K562 (cell line): ENCODE measurements around the gene PPP1R13L. TPM values are rescaled to one million over a fixed set of nuclear protein-coding genes. Genes with fewer than 3 reads are reported as not detected.

Experiments
- ASH1L ChIP-seq: fragments of 450-650 bp; IDR thresholded peaks from 2 replicates; pipeline ENCODE4 v1.6.1; 2018; ENCODE audit warnings: borderline replicate concordance, mild to moderate bottlenecking, low read depth; ENCODE audit not compliant: partially characterized antibody
- ATF7 ChIP-seq: fragments of 450-650 bp; IDR thresholded peaks from 2 replicates; pipeline ENCODE4 v1.7.1; 2014; ENCODE audit warnings: mild to moderate bottlenecking, moderate library complexity
- BRF2 ChIP-seq: IDR thresholded peaks from 3 replicates; pipeline ENCODE4 v1.6.1; 2011; ENCODE audit warnings: borderline replicate concordance, mild to moderate bottlenecking; ENCODE audit not compliant: insufficient read length, insufficient read depth
- CBFB ChIP-seq: sonication (generic); formaldehyde crosslinking; IDR thresholded peaks from 2 replicates; pipeline ENCODE4 v1.4.0; 2020; ENCODE audit warnings: mild to moderate bottlenecking, missing genetic modification reagents
- CTCF ChIP-seq, 3 experiments: IDR thresholded peaks in 2 of 3; conservative IDR thresholded peaks in 1 of 3; 2 replicates each; pipeline ENCODE4 v1.5.1; 2011 to 2012; ENCODE audit warnings: low read length in 3 of 3, mild to moderate bottlenecking in 3 of 3, control low read depth in 2 of 3, improper control_type of control experiment in 1 of 3, inconsistent platforms in 1 of 3, low read depth in 1 of 3, mixed read lengths in 1 of 3, moderate library complexity in 1 of 3; ENCODE audit not compliant: insufficient read depth in 2 of 3
- E2F1 ChIP-seq: sonication (generic); formaldehyde crosslinking; IDR thresholded peaks from 2 replicates; pipeline ENCODE4 v1.8.1; 2023; ENCODE audit warnings: mild to moderate bottlenecking, missing genetic modification reagents, moderate library complexity
- HES1 ChIP-seq: fragments of 450-650 bp; IDR thresholded peaks from 2 replicates; pipeline ENCODE4 v1.6.1; 2016; ENCODE audit warnings: low read depth, mild to moderate bottlenecking, moderate library complexity
- MCM5 ChIP-seq: fragments of 450-650 bp; IDR thresholded peaks from 2 replicates; pipeline ENCODE4 v1.6.1; 2016; ENCODE audit warnings: low read depth
- NFYB ChIP-seq: IDR thresholded peaks from 2 replicates; pipeline ENCODE4 v1.6.1; 2011; ENCODE audit warnings: mild to moderate bottlenecking, moderate library complexity; ENCODE audit not compliant: insufficient read length; ENCODE audit errors: extremely low read depth
- SIN3B ChIP-seq: fragments of 450-650 bp; IDR thresholded peaks from 2 replicates; pipeline ENCODE4 v1.6.1; 2017; ENCODE audit warnings: low read depth, mild to moderate bottlenecking, moderate library complexity
- SMAD4 ChIP-seq: fragments of 250-450 bp; sonication (Bioruptor Pico); conservative IDR thresholded peaks from 2 replicates; pipeline ENCODE4 v1.8.0; 2021; ENCODE audit warnings: inconsistent platforms, mild to moderate bottlenecking, moderate library complexity
- ZBTB43 ChIP-seq: sonication (generic); formaldehyde crosslinking; IDR thresholded peaks from 2 replicates; pipeline ENCODE4 v1.8.0; 2023; ENCODE audit warnings: mild to moderate bottlenecking, missing genetic modification reagents
- ZC3H8 ChIP-seq: fragments of 450-650 bp; IDR thresholded peaks from 2 replicates; pipeline ENCODE4 v1.6.1; 2017
- ZNF174 ChIP-seq: fragments of 250-450 bp; sonication (Bioruptor Pico); IDR thresholded peaks from 2 replicates; pipeline ENCODE4 v1.4.0; 2020; ENCODE audit warnings: mild to moderate bottlenecking
- ZNF398 ChIP-seq: fragments of 250-450 bp; sonication (Bioruptor Pico); IDR thresholded peaks from 2 replicates; pipeline ENCODE4 v1.8.0; 2021; ENCODE audit warnings: moderate library complexity, mild to moderate bottlenecking, inconsistent platforms
- ZNF586 ChIP-seq: fragments of 450-650 bp; formaldehyde crosslinking; conservative IDR thresholded peaks from 2 replicates; pipeline ENCODE4 v1.4.0; 2020; ENCODE audit warnings: mild to moderate bottlenecking, moderate library complexity
- ZNF639 ChIP-seq, 2 experiments: fragments of 200-800 bp in 1 of 2; sonication (Bioruptor generic) in 1 of 2; sonication (generic) in 1 of 2; formaldehyde crosslinking in 1 of 2; IDR thresholded peaks in 1 of 2; conservative IDR thresholded peaks in 1 of 2; 2 replicates each; pipeline versions ENCODE4 v1.5.0 to v1.6.1; 2016 to 2020; ENCODE audit warnings: missing compliant biosample characterization in 1 of 2, missing genetic modification characterization in 1 of 2, missing genetic modification reagents in 1 of 2
- polyA plus RNA-seq, 8 experiments: library from polyadenylated mRNA; depleted of rRNA in 4 of 8; stranded (reverse) in 5 of 8; unstranded in 3 of 8; fragments of >200 nt; fragmentation: Nextera tagmentation in 2 of 8; fragmentation: Illumina TruSeq in 1 of 8; extraction: Ambion mirVana in 2 of 8; extraction: Trizol in 1 of 8; gene quantifications; 2 replicates each; pipeline versions ENCODE4 v1.2.1 to v1.2.3, GENCODE V29; 2011 to 2014; ENCODE audit warnings: inconsistent platforms in 1 of 8, missing spikeins in 1 of 8
- total RNA-seq, 7 experiments: library from RNA; depleted of rRNA in 6 of 7; stranded (reverse); fragments of >200 nt in 6 of 7; fragmentation: Illumina TruSeq in 2 of 7; extraction: Trizol in 2 of 7; gene quantifications; 2 replicates each; pipeline versions ENCODE4 v1.2.1 to v1.2.3, GENCODE V29; 2011 to 2021; ENCODE audit warnings: low replicate concordance in 1 of 7

PPP1R13L gene
- total and polyA plus RNA-seq, 9 of the 15 experiments (the other 6 are each of a cell fraction or from before 2014, with no cell fraction given), result 0.32 to 6.7 (median 2.0) TPM

- no peak for TF ChIP-seq ASH1L
- no peak for TF ChIP-seq CBFB
- no peak for TF ChIP-seq ZNF174 (CRISPR knock-in tag)
- peak in 1 of 2 experiments; percentile 65; a peak in 1 of 4 replicates for TF ChIP-seq ZNF639 (CRISPR knock-in tag; conservative IDR thresholded peaks at IDR 0.05 in 1 of 2, IDR thresholded peaks at IDR 0.05 in 1 of 2)
- TF ChIP-seq ZNF398 (CRISPR knock-in tag), result no peak
- peak; percentile 81; the same call in 1 of the 2 replicates for TF ChIP-seq E2F1 (CRISPR knock-in tag)
- TF ChIP-seq HES1, result no peak
- peak; percentile 86 to 92 (median 90) for TF ChIP-seq CTCF (IDR thresholded peaks at IDR 0.05 in 2 of 3, conservative IDR thresholded peaks at IDR 0.05 in 1 of 3; ENCODE audit: insufficient read depth in 2 of 3, low read depth in 1 of 3, low read length in 3 of 3)
- TF ChIP-seq BRF2, result no peak
- TF ChIP-seq ZC3H8, result no peak
- TF ChIP-seq NFYB, result no peak
- no peak for TF ChIP-seq ZNF586 (CRISPR knock-in tag)
- TF ChIP-seq SMAD4 (CRISPR knock-in tag), result peak; percentile 99
- TF ChIP-seq ATF7, result peak; percentile 90
- TF ChIP-seq SIN3B, result peak; percentile 84
- TF ChIP-seq MCM5, result no peak
- TF ChIP-seq ZBTB43 (CRISPR knock-in tag), result no peak
Measured at GRCh38 chr19:45439569-45440258, 34.8 kb upstream of the PPP1R13L start (continued).
